BLaER1 (cell line): ENCODE measurements around the gene PNKP.

ENCODE experiments used
- H3K27ac ChIP-seq: shearing (Covaris generic); formaldehyde crosslinking; 2 replicates; pipeline ENCODE4 v1.8.1; 2022
- H3K27me3 ChIP-seq: shearing (Covaris generic); formaldehyde crosslinking; 2 replicates; pipeline ENCODE4 v1.8.1; 2022
- H3K36me3 ChIP-seq: shearing (Covaris generic); formaldehyde crosslinking; 2 replicates; pipeline ENCODE4 v1.8.1; 2022
- H3K4me1 ChIP-seq: shearing (Covaris generic); formaldehyde crosslinking; 2 replicates; pipeline ENCODE4 v1.8.1; 2022
- H3K4me2 ChIP-seq: shearing (Covaris generic); formaldehyde crosslinking; 2 replicates; pipeline ENCODE4 v1.8.1; 2022
- H3K4me3 ChIP-seq: shearing (Covaris generic); formaldehyde crosslinking; 2 replicates; pipeline ENCODE4 v1.8.1; 2022
- H3K9ac ChIP-seq: shearing (Covaris generic); formaldehyde crosslinking; 2 replicates; pipeline ENCODE4 v1.8.1; 2022
- H3K9me3 ChIP-seq: shearing (Covaris generic); formaldehyde crosslinking; 2 replicates; pipeline ENCODE4 v1.8.1; 2022
- H4K20me1 ChIP-seq: shearing (Covaris generic); formaldehyde crosslinking; 2 replicates; pipeline ENCODE4 v1.8.1; 2022
- Cebpa-rat ChIP-seq: shearing (Covaris generic); IDR thresholded peaks from 2 replicates; pipeline ENCODE4 v1.8.1; 2022

PNKP gene

DNA sequence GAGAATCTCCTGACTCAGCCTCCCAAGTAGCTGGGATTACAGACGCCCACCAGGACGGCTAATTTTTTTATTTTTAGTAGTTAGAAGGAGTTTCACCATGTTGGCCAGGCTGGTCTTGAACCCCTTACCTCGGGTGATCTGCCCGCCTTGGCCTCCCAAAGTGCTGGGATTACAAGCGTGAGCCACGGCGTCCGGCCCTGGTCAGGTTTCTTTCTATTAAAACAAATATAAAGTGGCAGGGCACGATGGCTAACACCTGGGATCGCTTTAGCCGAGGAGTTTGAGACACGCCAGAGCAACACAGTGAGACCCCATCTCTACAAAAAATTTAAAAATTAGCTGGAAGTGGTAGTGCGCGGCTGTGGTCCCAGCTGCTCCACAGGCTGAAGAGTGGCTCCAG is 50.8 kb downstream of the PNKP start:
- Histone ChIP-seq H3K9me3 (no peaks in the 10 kb centered on the region), H4K20me1 (peaks cover 25% of the 10 kb centered on the region), H3K36me3 (peaks cover 18% of the 10 kb centered on the region), H3K27ac (no peak overlapping the region), H3K4me3 (no peak overlapping the region), H3K9ac (no peak overlapping the region), H3K4me1 (peaks cover 42% of the 10 kb centered on the region), H3K4me2 (peak overlapping the region; percentile 98), H3K27me3 (no peaks in the 10 kb centered on the region)
- TF ChIP-seq Cebpa-rat = no peak

DNA sequence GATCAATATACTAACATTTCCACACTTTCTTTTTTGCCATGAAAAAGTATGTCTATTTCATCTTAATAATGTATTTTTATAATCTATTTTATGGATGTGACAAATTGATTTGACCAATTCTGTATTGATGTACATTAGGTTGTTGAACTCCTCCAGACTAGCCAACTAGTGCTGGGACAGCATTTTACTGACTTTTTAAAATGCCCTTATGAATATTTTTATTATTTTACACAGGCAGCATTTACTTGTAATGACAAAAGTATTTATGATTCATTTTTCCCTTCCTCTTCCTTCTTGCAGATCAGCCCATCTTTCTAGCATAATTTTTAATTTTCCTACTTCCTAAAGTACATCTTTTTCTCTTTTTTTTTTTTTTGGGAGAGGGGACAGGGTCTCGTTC is 53.4 kb downstream of the PNKP start:
- H3K27ac ChIP-seq = no peak overlapping the region
- H3K4me2 ChIP-seq = peak overlapping the region; percentile 85
- no peaks in the 10 kb centered on the region for H3K36me3 ChIP-seq
- no peaks in the 10 kb centered on the region for H3K27me3 ChIP-seq
- peaks cover 5% of the 10 kb centered on the region; the same call in 1 of the 2 replicates for H4K20me1 ChIP-seq
- H3K9me3 ChIP-seq = no peaks in the 10 kb centered on the region
- peaks cover 36% of the 10 kb centered on the region for H3K4me1 ChIP-seq
- H3K9ac ChIP-seq = no peak overlapping the region
- TF ChIP-seq Cebpa-rat = no peak
- peak overlapping the region; percentile 70 for H3K4me3 ChIP-seq

DNA sequence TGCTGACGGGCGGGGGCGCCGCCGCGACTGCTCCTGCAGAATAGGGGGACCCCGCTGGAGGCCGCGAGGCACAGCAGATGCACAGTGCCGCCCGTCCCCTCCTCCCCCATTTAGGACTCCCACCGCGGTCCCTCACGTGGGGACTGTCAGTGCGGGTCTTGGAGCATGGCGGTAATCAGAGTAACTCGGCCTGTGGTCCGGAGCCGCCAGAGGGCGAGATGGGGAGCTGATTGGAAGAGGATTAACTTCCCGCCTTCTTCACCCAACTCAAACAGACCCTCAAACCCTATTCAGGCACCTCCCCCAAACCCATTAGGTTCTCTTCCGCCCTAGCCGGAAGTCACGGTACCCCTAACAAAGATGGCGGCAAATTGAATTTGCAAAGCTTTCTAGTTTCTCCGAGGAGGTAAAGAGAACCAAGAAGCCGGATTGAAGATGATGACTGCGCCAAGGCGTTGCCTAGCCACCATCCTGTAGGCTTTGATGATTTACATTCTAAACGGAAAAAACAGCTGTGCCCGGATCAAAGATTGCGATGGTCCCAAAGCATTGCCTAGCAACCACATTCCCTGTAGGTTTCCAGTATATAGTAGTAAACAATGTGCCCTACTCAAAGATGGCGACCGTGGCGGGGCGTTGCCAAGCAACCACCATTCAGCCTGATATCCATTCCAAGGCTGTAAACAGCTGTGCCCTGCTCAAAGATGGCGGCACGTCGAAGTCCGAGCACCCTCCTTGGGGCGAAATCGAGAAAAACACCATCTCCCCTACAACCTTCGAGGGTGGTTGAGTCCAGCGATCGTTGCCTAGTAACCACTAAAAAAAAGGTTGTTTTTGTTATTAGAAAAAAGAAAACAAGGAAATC is 54.1 kb downstream of the PNKP start, which contains the start of gene FUZ:
TSS of gene FUZ (minus strand) at position 296 of the 865 bp plus-strand sequence. CDS start at position 110, 186 bp downstream.
- no peaks in the 10 kb centered on the region for H3K36me3 ChIP-seq
- no peaks in the 10 kb centered on the region for H3K27me3 ChIP-seq
- peak within 1 kb of the TSS; percentile 74 for H3K27ac ChIP-seq
- TF ChIP-seq Cebpa-rat = no peak
- H3K4me2 ChIP-seq = peak within 1 kb of the TSS; percentile 85
- no peaks in the 10 kb centered on the region for H3K9me3 ChIP-seq
- H3K4me1 ChIP-seq = peaks cover 38% of the 10 kb centered on the region
- H4K20me1 ChIP-seq = no peaks in the 10 kb centered on the region
- peak within 1 kb of the TSS; percentile 66 for H3K9ac ChIP-seq
- peak within 1 kb of the TSS; percentile 70 for H3K4me3 ChIP-seq

DNA sequence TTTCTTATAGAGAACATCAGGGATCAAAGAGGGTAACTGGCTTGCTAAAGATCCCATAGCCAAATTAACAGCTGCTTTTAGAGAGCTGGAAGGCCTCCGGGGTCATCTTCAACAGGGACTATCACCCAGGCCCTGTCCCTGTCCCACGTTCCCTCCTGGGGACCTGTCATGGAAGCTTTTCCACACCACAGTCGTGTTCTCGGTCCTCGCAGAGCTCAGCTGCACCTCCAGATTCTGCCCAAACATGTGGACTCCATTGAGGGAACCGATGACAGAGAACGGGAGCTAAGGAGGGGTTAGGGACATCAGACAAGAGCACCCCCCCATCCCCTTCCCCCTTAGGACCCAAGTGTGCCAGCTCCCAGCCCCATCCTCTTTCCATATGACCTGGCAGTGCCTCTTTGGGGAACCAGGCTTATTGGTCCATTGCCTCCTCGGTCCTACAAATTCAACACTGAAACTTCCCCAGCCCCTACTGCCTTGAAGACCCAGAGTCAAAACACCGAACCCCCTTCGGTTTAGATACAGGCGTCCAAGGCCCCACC is 54.9 kb downstream of the PNKP start:
- peaks cover 3% of the 10 kb centered on the region; the same call in 1 of the 2 replicates for H3K36me3 ChIP-seq
- peak overlapping the region; percentile 85 for H3K4me2 ChIP-seq
- no peaks in the 10 kb centered on the region for H3K9me3 ChIP-seq
- peaks cover 45% of the 10 kb centered on the region for H3K4me1 ChIP-seq
- H4K20me1 ChIP-seq = no peaks in the 10 kb centered on the region
- peak overlapping the region; percentile 70 for H3K4me3 ChIP-seq
- TF ChIP-seq Cebpa-rat = no peak
- H3K27ac ChIP-seq = peak overlapping the region; percentile 74
- no peaks in the 10 kb centered on the region for H3K27me3 ChIP-seq
- H3K9ac ChIP-seq = peak overlapping the region; percentile 66

DNA sequence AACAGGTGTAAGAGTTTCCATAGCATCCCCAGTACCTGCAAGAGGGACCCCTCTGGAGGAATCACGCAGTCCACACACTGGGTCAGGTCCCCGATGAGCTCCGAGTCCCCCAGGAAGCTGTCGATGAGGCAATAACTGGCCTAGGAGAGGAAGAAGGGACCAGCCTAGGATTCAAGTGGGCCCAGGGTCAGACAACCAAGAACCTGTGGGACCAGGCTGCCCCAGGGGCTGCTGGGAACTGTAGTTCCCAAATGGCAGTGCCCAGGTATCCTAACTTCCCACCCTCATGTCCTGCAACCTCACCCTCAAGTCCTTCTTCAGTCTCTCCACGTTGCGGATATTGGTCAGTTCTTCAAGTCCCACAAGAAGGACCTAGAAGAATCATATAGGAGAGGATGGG is 56.0 kb downstream of the PNKP start:
- Histone ChIP-seq H3K4me3 (no peak overlapping the region), H3K27me3 (no peaks in the 10 kb centered on the region), H3K4me1 (peaks cover 43% of the 10 kb centered on the region), H3K9me3 (no peaks in the 10 kb centered on the region), H3K36me3 (peaks cover 12% of the 10 kb centered on the region; the same call in 1 of the 2 replicates), H4K20me1 (no peaks in the 10 kb centered on the region), H3K27ac (no peak overlapping the region), H3K4me2 (no peak overlapping the region), H3K9ac (no peak overlapping the region)
- no peak for TF ChIP-seq Cebpa-rat
